HUES6 (cell line): Measurements from ENCODE around the gene OVOL2.
"Not testable (repeated sequence)": the region's sequence is repeated elsewhere in the genome, so short reads cannot be mapped to it uniquely, and the experiment has no call there.

Experiments
- H3K27ac ChIP-seq: 2 replicates; pipeline ENCODE4 v1.7.0; 2013; ENCODE audit warnings: low read depth, mild to moderate bottlenecking, low read length, inconsistent platforms
- H3K27me3 ChIP-seq: 2 replicates; pipeline ENCODE4 v1.6.1; 2013; ENCODE audit warnings: low read length; ENCODE audit not compliant: control insufficient read depth, insufficient read depth
- H3K36me3 ChIP-seq: 2 replicates; pipeline ENCODE4 v1.6.1; 2013; ENCODE audit warnings: low read length; ENCODE audit not compliant: control insufficient read depth, insufficient read depth
- H3K4me1 ChIP-seq: 2 replicates; pipeline ENCODE4 v1.6.1; 2013; ENCODE audit warnings: low read length; ENCODE audit not compliant: control insufficient read depth, insufficient read depth
- H3K4me3 ChIP-seq: 2 replicates; pipeline ENCODE4 v1.5.1; 2013; ENCODE audit warnings: low read depth, low read length
- H3K9ac ChIP-seq: one replicate; pipeline ENCODE4 v1.6.1; 2013; ENCODE audit warnings: mild to moderate bottlenecking, low read length
- H3K9me3 ChIP-seq: 2 replicates; pipeline ENCODE4 v1.6.1; 2013; ENCODE audit warnings: low read depth, low read length; ENCODE audit not compliant: control insufficient read depth, insufficient read depth

OVOL2 gene

GRCh38 chr20:18088298-18088697 lies 30.6 kb upstream of the OVOL2 start:
- not testable (repeated sequence) for H3K9ac ChIP-seq, H3K9me3 ChIP-seq, H3K4me3 ChIP-seq, H3K27ac ChIP-seq, H3K4me1 ChIP-seq, H3K27me3 ChIP-seq, H3K36me3 ChIP-seq

DNA sequence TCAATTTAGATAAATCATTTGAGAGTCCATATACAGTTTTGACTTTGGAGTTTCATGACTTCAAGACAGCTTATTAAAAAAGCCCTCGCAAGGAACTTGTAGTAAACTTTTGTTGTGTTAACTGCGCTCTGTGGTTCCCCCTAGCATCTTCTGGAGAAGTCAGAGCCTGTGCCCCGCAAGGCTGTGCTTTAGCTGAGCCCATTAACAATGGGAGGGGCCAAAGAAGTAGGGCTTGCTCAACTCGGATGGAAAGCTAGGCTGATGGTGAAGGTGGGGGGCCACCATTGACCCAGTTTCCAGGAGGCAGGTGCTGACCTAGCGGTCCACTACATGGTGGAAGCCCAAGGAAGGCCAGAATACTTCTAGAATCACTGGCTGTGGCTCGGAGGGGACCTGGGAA lies 29.3 kb upstream of the OVOL2 start:
- Histone ChIP-seq H3K4me3 (no peak overlapping the region), H3K27me3 (no peaks in the 10 kb centered on the region), H3K9me3 (no peaks in the 10 kb centered on the region), H3K4me1 (no peaks in the 10 kb centered on the region), H3K9ac (no peak overlapping the region), H3K27ac (no peak overlapping the region), H3K36me3 (no peaks in the 10 kb centered on the region)

- not testable (repeated sequence) for H3K9me3 ChIP-seq, H3K27ac ChIP-seq, H3K4me3 ChIP-seq, H3K36me3 ChIP-seq, H3K9ac ChIP-seq, H3K27me3 ChIP-seq, H3K4me1 ChIP-seq
Observed at GRCh38 chr20:18080836-18081235, 23.1 kb upstream of the OVOL2 start.

GRCh38 chr20:18079756-18080353 lies 22.1 kb upstream of the OVOL2 start:
- Histone ChIP-seq H3K27me3 (no peaks in the 10 kb centered on the region), H3K36me3 (no peaks in the 10 kb centered on the region), H3K9me3 (no peaks in the 10 kb centered on the region), H3K27ac (no peak overlapping the region), H3K4me1 (no peaks in the 10 kb centered on the region), H3K9ac (no peak overlapping the region), H3K4me3 (no peak overlapping the region)

GRCh38 chr20:18077157-18077556 lies 19.4 kb upstream of the OVOL2 start:
- Histone ChIP-seq H3K36me3 (no peaks in the 10 kb centered on the region), H3K27ac (no peak overlapping the region)

GRCh38 chr20:18072532-18072931 lies 14.8 kb upstream of the OVOL2 start:
- Histone ChIP-seq H3K4me1 (no peaks in the 10 kb centered on the region), H3K36me3 (no peaks in the 10 kb centered on the region), H3K9me3 (no peaks in the 10 kb centered on the region), H3K9ac (no peak overlapping the region), H3K27ac (no peak overlapping the region), H3K27me3 (no peaks in the 10 kb centered on the region), H3K4me3 (no peak overlapping the region)

More at GRCh38 chr20:18077157-18077556, 19.4 kb upstream of the OVOL2 start:
- no peaks in the 10 kb centered on the region for H3K4me1 ChIP-seq
- H3K4me3 ChIP-seq, result no peak overlapping the region
- no peaks in the 10 kb centered on the region for H3K9me3 ChIP-seq
- H3K27me3 ChIP-seq, result no peaks in the 10 kb centered on the region
- no peak overlapping the region for H3K9ac ChIP-seq

- no peaks in the 10 kb centered on the region for H3K9me3 ChIP-seq
- no peaks in the 10 kb centered on the region for H3K4me1 ChIP-seq
- no peak overlapping the region for H3K9ac ChIP-seq
- no peaks in the 10 kb centered on the region for H3K27me3 ChIP-seq
- H3K36me3 ChIP-seq, result no peaks in the 10 kb centered on the region
- no peak overlapping the region for H3K4me3 ChIP-seq
- no peak overlapping the region for H3K27ac ChIP-seq
Observed at GRCh38 chr20:18066421-18067333, 9.0 kb upstream of the OVOL2 start.

DNA sequence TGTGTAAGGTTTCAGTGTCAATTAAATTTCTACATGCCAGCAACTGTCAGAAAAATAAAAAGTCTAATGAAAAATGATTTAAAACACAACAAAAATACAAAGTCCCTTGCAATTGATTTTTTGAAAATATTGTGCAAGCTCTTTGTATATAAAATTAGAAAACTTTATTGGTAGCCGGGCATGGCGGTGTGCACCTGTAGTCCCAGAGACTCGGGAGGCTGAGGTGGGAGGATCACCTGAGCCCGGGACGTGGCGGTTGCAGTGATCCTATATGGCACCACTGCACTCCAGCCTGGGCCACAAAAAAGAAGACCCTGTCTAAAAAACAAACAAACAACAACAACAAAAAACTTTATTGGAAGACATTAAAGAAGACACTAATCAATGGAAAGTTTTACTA lies 6.0 kb upstream of the OVOL2 start:
- peaks cover 2% of the 10 kb centered on the region; the same call in 1 of the 2 replicates for H3K4me1 ChIP-seq
- H3K4me3 ChIP-seq, result no peak overlapping the region
- no peaks in the 10 kb centered on the region for H3K36me3 ChIP-seq
- H3K27me3 ChIP-seq, result peaks cover 22% of the 10 kb centered on the region
- H3K9me3 ChIP-seq, result no peaks in the 10 kb centered on the region
- H3K9ac ChIP-seq, result no peak overlapping the region
- H3K27ac ChIP-seq, result no peak overlapping the region

DNA sequence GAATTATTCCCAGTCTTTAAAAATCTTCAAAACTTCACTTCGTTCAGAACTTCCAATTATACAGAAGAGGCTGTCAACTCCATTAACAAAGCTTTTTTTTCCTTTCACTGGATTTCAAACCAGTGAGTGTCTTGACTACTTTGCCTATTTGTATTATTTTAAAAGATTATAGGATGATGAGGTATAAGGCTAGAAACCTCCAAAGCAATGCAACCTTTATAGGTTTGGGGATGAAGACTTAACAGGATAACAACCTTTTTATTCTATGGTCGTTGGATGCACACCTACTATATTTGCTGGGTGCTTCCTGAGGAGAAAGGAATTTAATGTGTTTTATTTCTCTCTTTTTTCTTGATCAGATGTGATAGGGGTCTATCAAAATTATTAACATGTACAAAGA lies 1.9 kb upstream of the OVOL2 start:
- Histone ChIP-seq H3K9ac (no peak overlapping the region), H3K9me3 (no peaks in the 10 kb centered on the region), H3K27me3 (peaks cover 62% of the 10 kb centered on the region), H3K36me3 (no peaks in the 10 kb centered on the region), H3K27ac (no peak overlapping the region), H3K4me3 (peak overlapping the region; percentile 82), H3K4me1 (peaks cover 20% of the 10 kb centered on the region)

- Histone ChIP-seq H3K4me1 (peaks cover 20% of the 10 kb centered on the region), H3K27me3 (peaks cover 69% of the 10 kb centered on the region), H3K4me3 (peak overlapping the region; percentile 82), H3K9ac (peak overlapping the region; percentile 29), H3K27ac (no peak overlapping the region), H3K9me3 (no peaks in the 10 kb centered on the region), H3K36me3 (no peaks in the 10 kb centered on the region)
Observed at GRCh38 chr20:18058661-18059467, 1.1 kb upstream of the OVOL2 start.

- Histone ChIP-seq H3K36me3 (no peaks in the 10 kb centered on the region), H3K9me3 (no peaks in the 10 kb centered on the region), H3K4me3 (peak overlapping the region; percentile 82), H3K4me1 (peaks cover 20% of the 10 kb centered on the region), H3K9ac (no peak overlapping the region), H3K27ac (no peak overlapping the region), H3K27me3 (peaks cover 76% of the 10 kb centered on the region)
Observed at GRCh38 chr20:18057994-18058349, 256 bp upstream of the OVOL2 start.
